HG02571 (cell line): ENCODE measurements around the gene MRPL55.
A peak's percentile ranks its signal among the peaks of the same experiment; 100 is the strongest.

Experiments used
- ATAC-seq: cut with Tn5 transposase; IDR thresholded peaks from one replicate; pipeline ENCODE4 v1.9.1; 2021; ENCODE audit warnings: mild to moderate bottlenecking, moderate library complexity; ENCODE audit not compliant: unreplicated experiment

The MRPL55 gene

DNA sequence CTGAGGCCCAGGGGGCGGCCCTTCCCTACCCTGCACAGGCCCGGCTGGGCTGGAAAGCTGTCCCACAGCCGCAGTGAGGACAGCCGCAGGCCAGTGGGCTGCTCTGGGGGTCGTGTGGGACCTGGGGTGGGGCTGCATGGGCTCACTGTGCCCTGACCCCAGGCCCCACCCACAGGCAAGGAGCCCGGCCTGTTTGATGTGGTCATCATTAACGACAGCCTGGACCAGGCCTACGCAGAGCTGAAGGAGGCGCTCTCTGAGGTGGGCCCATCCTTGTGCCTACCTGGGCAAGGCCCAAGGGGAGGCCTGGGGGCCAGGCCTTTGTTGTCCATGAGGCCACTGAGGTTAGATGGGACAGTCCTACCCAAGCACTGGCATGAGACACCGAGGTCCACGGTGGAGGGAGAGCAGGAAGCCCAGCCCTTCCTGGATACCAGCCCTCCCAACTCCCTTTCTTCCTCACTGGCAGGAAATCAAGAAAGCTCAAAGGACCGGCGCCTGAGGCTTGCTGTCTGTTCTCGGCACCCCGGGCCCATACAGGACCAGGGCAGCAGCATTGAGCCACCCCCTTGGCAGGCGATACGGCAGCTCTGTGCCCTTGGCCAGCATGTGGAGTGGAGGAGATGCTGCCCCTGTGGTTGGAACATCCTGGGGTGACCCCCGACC is 39.2 kb upstream of the MRPL55 start:
- ATAC-seq: no peak

GRCh38 chr1:228147768-228148167 is 38.7 kb upstream of the MRPL55 start:
- ATAC-seq: no peak

DNA sequence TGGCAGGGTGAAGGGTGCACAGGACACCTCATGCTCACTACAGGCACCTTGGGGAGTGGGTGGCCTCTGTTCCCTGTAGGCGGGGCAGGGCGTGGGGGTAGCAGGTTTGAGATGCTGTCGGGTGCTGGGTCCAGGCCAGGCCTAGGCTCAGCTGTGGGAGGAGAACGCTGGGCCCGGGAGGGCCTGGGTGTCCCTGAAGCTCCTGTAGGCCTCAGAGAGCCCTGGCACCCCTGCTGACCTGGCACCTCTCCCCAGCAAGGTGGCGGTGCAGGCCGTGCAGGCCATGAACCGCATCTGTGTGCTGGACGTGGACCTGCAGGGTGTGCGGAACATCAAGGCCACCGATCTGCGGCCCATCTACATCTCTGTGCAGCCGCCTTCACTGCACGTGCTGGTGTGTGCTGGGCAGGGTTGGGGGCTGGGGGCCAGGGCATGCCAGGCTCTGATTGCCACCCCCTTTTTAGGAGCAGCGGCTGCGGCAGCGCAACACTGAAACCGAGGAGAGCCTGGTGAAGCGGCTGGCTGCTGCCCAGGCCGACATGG is 38.1 kb upstream of the MRPL55 start:
- no peak for ATAC-seq

GRCh38 chr1:228146417-228147150 is 37.5 kb upstream of the MRPL55 start:
- no peak for ATAC-seq

GRCh38 chr1:228145463-228146416 is 36.6 kb upstream of the MRPL55 start:
- ATAC-seq: no peak

- ATAC-seq: no peak
Measured at GRCh38 chr1:228144993-228145343, 35.9 kb upstream of the MRPL55 start.

DNA sequence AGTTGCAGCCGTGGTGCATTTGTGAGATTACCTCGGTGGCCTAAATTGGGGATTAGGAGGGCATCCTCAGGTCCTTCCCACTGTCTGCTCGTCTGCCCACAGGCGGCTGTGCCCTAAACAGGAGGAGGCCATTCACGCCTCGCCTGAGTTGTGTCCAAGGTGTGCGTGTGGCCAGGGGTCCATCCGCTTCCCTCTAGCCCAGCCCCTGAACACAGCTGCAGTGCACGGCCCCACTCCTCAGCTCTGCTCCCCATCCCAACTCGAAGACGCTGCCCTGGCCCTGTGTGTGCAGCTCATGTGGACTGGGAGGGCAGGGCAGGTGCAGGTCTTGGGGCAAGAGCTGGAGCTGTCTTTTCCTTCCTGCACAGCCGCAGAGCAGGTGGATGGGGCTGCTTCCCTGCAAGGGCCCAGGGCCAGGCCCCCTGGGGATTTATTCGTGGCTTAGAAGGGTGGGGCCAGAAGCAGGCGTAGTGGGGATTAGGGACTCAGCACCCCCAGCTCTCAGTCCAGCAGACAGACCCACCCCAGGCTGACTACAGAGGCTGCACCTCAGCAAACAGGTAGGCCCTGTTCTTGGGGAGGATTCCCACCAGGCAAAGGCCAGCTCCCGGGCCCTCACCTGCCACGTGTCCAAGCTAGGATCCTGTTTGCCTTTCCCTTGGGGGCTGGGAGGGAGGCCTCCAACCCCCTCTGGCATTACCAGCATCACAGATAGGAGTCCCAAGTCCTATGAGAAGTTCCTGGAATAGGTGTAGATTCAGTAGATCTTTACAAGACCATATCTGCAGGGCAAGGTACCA is 35.3 kb upstream of the MRPL55 start:
- no peak for ATAC-seq

- ATAC-seq: no peak
Measured at GRCh38 chr1:228143480-228144192, 34.5 kb upstream of the MRPL55 start.

GRCh38 chr1:228142701-228143136 is 33.6 kb upstream of the MRPL55 start:
- ATAC-seq: no peak

GRCh38 chr1:228142155-228142691 is 33.1 kb upstream of the MRPL55 start:
- ATAC-seq: no peak

GRCh38 chr1:228141226-228142044 is 32.3 kb upstream of the MRPL55 start:
- ATAC-seq: no peak

- no peak for ATAC-seq
Measured at GRCh38 chr1:228140724-228141225, 31.7 kb upstream of the MRPL55 start.

DNA sequence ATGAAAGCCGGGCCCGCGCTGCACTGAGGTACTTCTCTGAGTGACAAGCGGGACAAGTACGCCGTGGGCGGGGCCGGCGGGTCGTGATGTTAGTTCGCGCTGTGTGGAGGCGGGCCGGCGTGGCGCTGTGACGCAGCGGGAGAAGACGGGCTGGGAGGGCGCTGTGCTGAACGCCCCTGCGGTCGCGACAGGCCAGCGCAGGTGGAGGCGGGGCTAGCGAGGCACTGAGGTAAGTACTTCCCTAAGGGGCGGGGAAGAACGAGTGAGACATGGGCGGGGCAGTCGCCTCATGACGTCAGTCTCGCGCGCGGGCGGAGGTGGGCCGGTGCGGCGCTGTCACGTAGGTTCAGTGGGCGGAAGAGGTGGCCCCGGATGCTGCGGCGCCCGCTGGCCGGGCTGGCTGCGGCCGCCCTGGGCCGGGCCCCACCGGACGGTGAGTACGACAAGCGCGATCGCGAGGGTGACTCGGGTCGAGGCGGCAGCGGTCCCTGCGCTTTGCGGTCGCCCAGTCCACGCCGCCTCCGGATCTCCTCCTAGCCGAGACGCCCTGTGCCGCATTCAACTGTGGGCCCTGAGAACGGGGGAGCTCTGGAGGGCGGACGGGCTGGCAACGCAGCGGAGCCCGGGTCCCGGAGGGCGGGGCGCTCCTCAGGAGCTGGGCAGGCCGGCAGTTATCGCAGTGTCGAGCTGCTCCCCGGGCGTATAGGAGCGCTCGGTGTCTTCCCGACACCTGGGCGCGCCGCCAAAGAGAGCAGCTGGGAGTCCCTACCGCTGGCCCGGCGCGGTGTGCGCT is 31.0 kb upstream of the MRPL55 start, which contains the start of gene GUK1:
TSS of gene GUK1 (plus strand) at position 349 of the 793 bp plus-strand sequence. CDS start at position 373, 24 bp downstream.
- ATAC-seq: peak; percentile 90

DNA sequence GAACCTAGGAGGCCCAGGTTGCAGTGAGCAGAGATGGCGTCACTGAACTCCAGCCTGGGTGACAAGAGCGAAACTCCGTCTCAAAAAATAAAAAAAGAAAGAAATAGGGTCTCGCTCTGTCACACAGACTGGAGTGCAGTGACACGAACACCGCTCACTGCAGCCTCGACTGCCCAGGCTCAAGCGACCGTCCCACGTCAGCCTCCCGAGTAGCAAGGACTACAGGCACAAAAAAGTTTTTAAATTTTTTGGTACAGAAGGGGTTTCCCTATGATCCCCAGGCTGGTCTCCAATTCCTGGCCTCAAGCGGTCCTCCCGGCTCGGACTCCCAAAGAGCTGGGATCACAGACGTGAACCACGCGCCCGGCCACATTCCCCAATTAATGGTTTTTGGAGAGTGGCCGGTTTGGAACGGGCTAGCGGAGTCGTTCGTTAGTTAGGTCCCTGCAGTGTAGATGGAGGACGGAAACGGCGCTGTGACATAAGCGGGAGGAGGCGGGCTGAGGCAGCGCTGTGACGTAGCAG is 30.4 kb upstream of the MRPL55 start:
- no peak for ATAC-seq

- ATAC-seq: no peak
Measured at GRCh38 chr1:228136901-228137300, 27.8 kb upstream of the MRPL55 start.

DNA sequence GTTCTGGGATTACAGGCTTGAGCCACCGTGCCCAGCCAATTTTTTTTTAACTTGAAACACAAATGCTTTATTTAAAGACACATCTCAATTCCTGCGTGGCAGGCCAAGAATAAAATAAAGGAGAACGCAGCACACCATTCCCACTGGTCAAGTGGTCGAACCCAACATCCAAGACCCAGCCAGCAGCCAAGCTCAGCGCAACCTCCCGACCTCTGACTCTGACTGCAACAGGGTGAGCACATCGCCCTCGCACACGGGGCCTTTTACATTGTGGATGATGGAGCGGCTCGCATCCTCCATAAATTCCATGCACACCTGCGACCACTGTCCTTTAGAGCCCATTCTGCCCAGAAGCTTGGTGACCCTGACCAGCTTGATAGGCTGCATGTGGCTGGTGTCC is 25.5 kb upstream of the MRPL55 start:
- no peak for ATAC-seq

- no peak for ATAC-seq
Measured at GRCh38 chr1:228131766-228132165, 22.7 kb upstream of the MRPL55 start.
